WTC11 (cell line): ENCODE results near the gene RPS6KA2.

Experiments used
- RELA ChIP-seq: sonication (generic); formaldehyde crosslinking; IDR thresholded peaks from 2 replicates; pipeline ENCODE4 v1.8.1; 2022; ENCODE audit warnings: missing genetic modification reagents, mild to moderate bottlenecking, borderline replicate concordance
- ZBTB21 ChIP-seq: sonication (generic); formaldehyde crosslinking; IDR thresholded peaks from 2 replicates; pipeline ENCODE4 v1.8.1; 2023; ENCODE audit warnings: mild to moderate bottlenecking, missing genetic modification reagents, borderline replicate concordance

- no peak for TF ChIP-seq ZBTB21 (CRISPR knock-in tag)
- TF ChIP-seq RELA (CRISPR knock-in tag), result no peak
Observed at GRCh38 chr6:166465003-166465399, 162.1 kb downstream of the RPS6KA2 start.
